GM12801 (cell line): ENCODE data around the gene GRIK3.

ENCODE experiments used
- CTCF ChIP-seq: IDR thresholded peaks from one replicate; pipeline ENCODE4 v1.5.1; 2011; ENCODE audit warnings: control low read depth; ENCODE audit not compliant: insufficient read length; ENCODE audit errors: extremely low read depth

The GRIK3 gene

DNA sequence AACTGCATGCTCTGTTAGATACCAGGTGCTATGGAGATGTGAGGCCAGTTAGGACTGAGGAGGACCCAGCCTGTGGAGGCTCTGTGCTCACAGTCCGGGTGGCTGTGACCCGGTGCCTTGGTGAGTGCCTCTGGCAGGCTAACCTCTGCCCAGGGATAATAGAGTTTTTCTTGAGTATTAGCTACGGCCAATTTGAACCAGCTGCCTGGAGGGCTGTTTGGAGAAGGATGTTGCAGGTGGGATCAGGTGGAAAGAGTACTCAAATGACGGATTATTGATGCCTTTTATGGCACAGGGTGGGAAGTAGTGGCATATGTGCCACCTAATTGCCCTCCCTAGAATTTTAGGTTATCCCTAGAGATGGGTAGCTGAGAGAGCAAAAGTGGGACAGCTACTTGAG lies 182.7 kb downstream of the GRIK3 start:
- TF ChIP-seq CTCF = no peak

GRCh38 chr1:36851087-36851486 lies 183.2 kb downstream of the GRIK3 start:
- no peak for TF ChIP-seq CTCF

GRCh38 chr1:36849956-36850355 lies 184.4 kb downstream of the GRIK3 start:
- no peak for TF ChIP-seq CTCF

DNA sequence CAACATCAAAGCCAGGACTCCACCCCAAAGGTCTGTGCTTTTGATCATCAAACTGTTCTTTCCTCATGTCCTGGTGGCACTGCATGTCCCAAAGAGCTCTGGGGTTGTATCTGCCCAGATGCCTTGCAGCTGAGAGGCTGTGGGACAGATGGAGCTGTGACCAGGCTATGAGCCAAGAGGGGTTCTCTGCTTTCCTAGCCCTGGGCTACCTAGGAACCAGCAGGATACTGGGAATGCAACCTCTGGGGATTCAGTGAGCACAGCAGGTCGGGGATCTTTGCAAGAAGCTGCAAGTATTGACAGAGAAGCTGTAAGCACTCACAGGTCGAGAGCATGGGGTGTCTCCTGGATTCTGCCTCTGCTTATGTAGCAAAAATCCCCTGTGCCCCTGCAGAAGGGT lies 186.6 kb downstream of the GRIK3 start:
- TF ChIP-seq CTCF = no peak

GRCh38 chr1:36847186-36847585 lies 187.1 kb downstream of the GRIK3 start:
- TF ChIP-seq CTCF = no peak

GRCh38 chr1:36846357-36846756 lies 188.0 kb downstream of the GRIK3 start:
- TF ChIP-seq CTCF = no peak

GRCh38 chr1:36845802-36846201 lies 188.5 kb downstream of the GRIK3 start:
- TF ChIP-seq CTCF = no peak

DNA sequence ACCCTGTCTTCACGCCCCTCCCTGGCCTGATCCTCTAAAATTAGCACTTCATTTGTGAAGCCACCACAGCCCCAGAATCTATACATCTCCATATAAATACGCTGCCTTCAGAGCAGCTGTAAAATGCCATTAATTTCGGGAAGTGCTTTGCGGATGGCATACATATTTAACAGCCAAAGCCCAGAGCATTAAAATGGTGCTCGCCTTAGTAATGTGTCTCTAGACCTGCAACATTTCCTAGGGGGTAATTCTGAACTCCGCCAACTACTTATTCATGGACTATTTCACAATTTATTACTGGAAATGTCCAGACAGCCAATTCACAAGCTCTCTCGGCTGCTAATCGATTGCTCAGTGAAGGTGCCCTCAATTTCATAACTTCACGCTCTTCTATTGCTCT lies 189.4 kb downstream of the GRIK3 start:
- no peak for TF ChIP-seq CTCF
